Esophagus squamous epithelium (tissue), 5 donors: ENCODE data around the gene HERC3. TPM values are rescaled to one million over a fixed set of nuclear protein-coding genes. Genes with fewer than 3 reads are reported as not detected.

Experiments used
- DNase-seq: peaks from one replicate; lab custom pipeline; 2025; lab: John Stamatoyannopoulos, UW
- H3K27ac ChIP-seq, 4 donors: fragments of 200-600 bp; sonication (generic); one replicate each; pipeline ENCODE4 v1.5.1; 2016 to 2019; ENCODE audit warnings: mild to moderate bottlenecking in 1 of 4
- H3K27me3 ChIP-seq, 4 donors: fragments of 200-600 bp; sonication (generic); 1 replicate in 3 of 4; 2 replicates in 1 of 4; pipeline versions ENCODE4 v1.5.1 to v1.6.0; 2017 to 2021; ENCODE audit warnings: antibody characterized with exemption in 1 of 4
- H3K36me3 ChIP-seq, 3 donors: fragments of 200-600 bp; sonication (generic); one replicate each; pipeline ENCODE4 v1.5.1; 2016 to 2019
- H3K4me1 ChIP-seq, 3 donors: fragments of 200-600 bp; sonication (generic); one replicate each; pipeline ENCODE4 v1.5.1; 2017 to 2019
- H3K4me3 ChIP-seq, 4 donors: fragments of 200-600 bp; sonication (generic); 1 replicate in 3 of 4; 2 replicates in 1 of 4; pipeline ENCODE4 v1.5.1; 2016 to 2019; ENCODE audit warnings: mild to moderate bottlenecking in 2 of 4, moderate library complexity in 1 of 4
- H3K9me3 ChIP-seq, 3 donors: fragments of 200-600 bp; sonication (generic); one replicate each; pipeline ENCODE4 v1.5.1; 2016 to 2019
- CTCF ChIP-seq, 6 experiments: fragments of 450-650 bp in 4 of 6; fragments of 200-600 bp in 2 of 6; sonication (generic) in 2 of 6; IDR thresholded peaks; one replicate each; pipeline ENCODE4 v1.5.1; 2016 to 2019; ENCODE audit warnings: antibody characterized with exemption in 6 of 6, mild to moderate bottlenecking in 4 of 6, moderate library complexity in 4 of 6
- POLR2A ChIP-seq, 4 donors: fragments of 450-650 bp; IDR thresholded peaks; one replicate each; pipeline ENCODE4 v1.6.1; 2017; ENCODE audit warnings: antibody characterized with exemption in 4 of 4, mild to moderate bottlenecking in 4 of 4, moderate library complexity in 3 of 4
- WGBS, 2 donors: methylation state at CpG; one replicate each; pipeline ENCODE4 v1.1.5; 2018; 5-methylcytosine and 5-hydroxymethylcytosine counted together
- intact Hi-C: fragments of 100-400 bp; cut with DNase I; formaldehyde crosslinking; loops from one replicate; pipeline ENCODE4 v1.15.0; 2022
- small RNA-seq, 4 donors: library from RNA; depleted of rRNA; stranded (forward); fragments of <200 nt; gene quantifications; one replicate each; pipeline ENCODE3, GENCODE V24; 2016
- total RNA-seq, 4 donors: library from RNA; depleted of rRNA; stranded (reverse); fragments of >200 nt; gene quantifications; one replicate each; pipeline ENCODE4 v1.1.0, GENCODE V29; 2016
- donor health status: DM: yes; HTN: yes; CAD: no.

HERC3 gene
- total RNA-seq, 4 donors from 2014 or later, result 19.1 to 41.1 (median 30.8) TPM

- 92 to 93% methylated on average over 3 of the region's 3 CpGs for WGBS, 2 donors
- intact Hi-C loops, result no loop called here
- Histone ChIP-seq H3K36me3 (peaks cover 0 to 23% (median 10%) of the 10 kb centered on the region in 3 donors), H3K27ac (no peak overlapping the region), H3K4me3 (no peak overlapping the region), H3K9me3 (no peaks in the 10 kb centered on the region), H3K4me1 (peaks cover 0 to 15% (median 4%) of the 10 kb centered on the region in 3 donors), H3K27me3 (no peaks in the 10 kb centered on the region)
- no peak for DNase-seq
- TF ChIP-seq CTCF (IDR thresholded peaks at IDR 0.05) (no peak), POLR2A (IDR thresholded peaks at IDR 0.05) (no peak)
Measured at GRCh38 chr4:88754796-88755195, 162.5 kb downstream of the HERC3 start.

- no peak for DNase-seq
- WGBS, 2 donors, result 89 to 100% methylated on average over 1 of the region's 1 CpG
- Histone ChIP-seq H3K36me3 (peaks cover 0 to 17% (median 4%) of the 10 kb centered on the region in 3 donors), H3K27ac (no peak overlapping the region), H3K9me3 (no peaks in the 10 kb centered on the region), H3K4me1 (peaks cover 0 to 18% (median 4%) of the 10 kb centered on the region in 3 donors), H3K27me3 (no peaks in the 10 kb centered on the region), H3K4me3 (no peak overlapping the region)
- intact Hi-C loops, result no loop called here
- TF ChIP-seq CTCF (IDR thresholded peaks at IDR 0.05) (no peak), POLR2A (IDR thresholded peaks at IDR 0.05) (no peak)
Measured at GRCh38 chr4:88755454-88755853, 163.2 kb downstream of the HERC3 start.

GRCh38 chr4:88756149-88756548, 163.9 kb downstream of the HERC3 start:
- DNase-seq, result no peak
- intact Hi-C loops, result no loop called here
- Histone ChIP-seq H3K27ac (no peak overlapping the region), H3K9me3 (no peaks in the 10 kb centered on the region), H3K4me1 (peaks cover 0 to 18% (median 4%) of the 10 kb centered on the region in 3 donors), H3K27me3 (no peaks in the 10 kb centered on the region), H3K4me3 (no peak overlapping the region), H3K36me3 (peaks cover 0 to 10% (median 0%) of the 10 kb centered on the region in 3 donors)
- TF ChIP-seq POLR2A (IDR thresholded peaks at IDR 0.05) (no peak), CTCF (IDR thresholded peaks at IDR 0.05) (no peak)
- WGBS, 2 donors, result 47 to 51% methylated on average over 5 of the region's 5 CpGs

- H3K9me3 ChIP-seq, result no peaks in the 10 kb centered on the region
- TF ChIP-seq CTCF (IDR thresholded peaks at IDR 0.05), result no peak
- no peak for TF ChIP-seq POLR2A (IDR thresholded peaks at IDR 0.05)
- intact Hi-C loops, result no loop called here
- H3K36me3 ChIP-seq, result peaks cover 0 to 14% (median 0%) of the 10 kb centered on the region in 3 donors
- H3K27me3 ChIP-seq, result no peaks in the 10 kb centered on the region
- no peak for DNase-seq
- peaks cover 0 to 18% (median 4%) of the 10 kb centered on the region in 3 donors for H3K4me1 ChIP-seq
- no peak overlapping the region for H3K27ac ChIP-seq
- no peak overlapping the region for H3K4me3 ChIP-seq
Measured at GRCh38 chr4:88757067-88757466, 164.8 kb downstream of the HERC3 start.

GRCh38 chr4:88757776-88758175, 165.5 kb downstream of the HERC3 start:
- intact Hi-C loops, result no loop called here
- H3K36me3 ChIP-seq, result peaks cover 0 to 20% (median 0%) of the 10 kb centered on the region in 3 donors
- peaks cover 0 to 18% (median 4%) of the 10 kb centered on the region in 3 donors for H3K4me1 ChIP-seq
- no peak overlapping the region for H3K27ac ChIP-seq
- no peaks in the 10 kb centered on the region for H3K27me3 ChIP-seq
- TF ChIP-seq CTCF (IDR thresholded peaks at IDR 0.05) (no peak), POLR2A (IDR thresholded peaks at IDR 0.05) (no peak)
- DNase-seq, result no peak
- H3K9me3 ChIP-seq, result no peaks in the 10 kb centered on the region
- 87 to 90% methylated on average over 6 of the region's 6 CpGs for WGBS, 2 donors
- no peak overlapping the region for H3K4me3 ChIP-seq

Small RNAs within 50 kb of the gene (small RNA-seq; reads per million reads assigned to genes)
- gene RF02115, result 0 reads per million in 4 donors
- gene RNU6-33P, result 0 to 0.27 (median 0.16) reads per million in 4 donors

Other genes starting within 250 kb of the HERC3 start
- 10 to 100 TPM; 20.7 to 41.1 (median 28.7) TPM for gene HERC6, start 213.6 kb upstream of the HERC3 start, total RNA-seq
- 1 to 10 TPM in 2 of 4 donors, under 1 TPM in 2; 0.08 to 4.2 (median 1.7) TPM for gene HERC5, start 135.4 kb upstream of the HERC3 start, total RNA-seq
- 10 to 100 TPM; 59.0 to 86.8 (median 73.1) TPM for gene PYURF, start 68.7 kb upstream of the HERC3 start, total RNA-seq
- gene NAP1L5, start 105.3 kb downstream of the HERC3 start, total RNA-seq, result 1 to 10 TPM in 3 of 4 donors, under 1 TPM in 1; 0.42 to 3.1 (median 1.8) TPM